Activated effector memory CD4-positive, alpha-beta T cell treated with Interleukin-2 at 50 U/mL for 16 hours (primary cell): ENCODE measurements around the gene WFDC5.
A peak's percentile ranks its signal among the peaks of the same experiment; 100 is the strongest.

Experiments used
- DNase-seq: peaks from one replicate; pipeline ENCODE4 v3.0.0-alpha.2; 2020

The WFDC5 gene

GRCh38 chr20:45113865-45114264 is 1.1 kb downstream of the WFDC5 start:
- DNase-seq: no peak

DNA sequence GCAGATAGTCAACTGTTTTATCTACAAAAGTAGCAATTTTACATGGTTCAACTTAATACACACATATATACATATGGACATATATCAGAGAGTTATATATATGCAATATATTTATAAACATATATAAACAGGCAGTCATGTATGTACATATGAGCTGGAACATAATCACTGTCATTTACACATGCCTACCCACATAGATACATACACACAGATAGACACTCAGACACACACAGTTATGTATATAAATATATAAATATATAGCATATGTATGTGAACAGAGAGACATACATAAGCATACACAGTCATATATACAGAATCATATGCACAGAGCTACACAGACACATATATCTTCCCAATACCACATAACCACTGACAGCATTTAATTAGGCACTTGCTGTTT is 2.2 kb downstream of the WFDC5 start:
- DNase-seq: no peak

DNA sequence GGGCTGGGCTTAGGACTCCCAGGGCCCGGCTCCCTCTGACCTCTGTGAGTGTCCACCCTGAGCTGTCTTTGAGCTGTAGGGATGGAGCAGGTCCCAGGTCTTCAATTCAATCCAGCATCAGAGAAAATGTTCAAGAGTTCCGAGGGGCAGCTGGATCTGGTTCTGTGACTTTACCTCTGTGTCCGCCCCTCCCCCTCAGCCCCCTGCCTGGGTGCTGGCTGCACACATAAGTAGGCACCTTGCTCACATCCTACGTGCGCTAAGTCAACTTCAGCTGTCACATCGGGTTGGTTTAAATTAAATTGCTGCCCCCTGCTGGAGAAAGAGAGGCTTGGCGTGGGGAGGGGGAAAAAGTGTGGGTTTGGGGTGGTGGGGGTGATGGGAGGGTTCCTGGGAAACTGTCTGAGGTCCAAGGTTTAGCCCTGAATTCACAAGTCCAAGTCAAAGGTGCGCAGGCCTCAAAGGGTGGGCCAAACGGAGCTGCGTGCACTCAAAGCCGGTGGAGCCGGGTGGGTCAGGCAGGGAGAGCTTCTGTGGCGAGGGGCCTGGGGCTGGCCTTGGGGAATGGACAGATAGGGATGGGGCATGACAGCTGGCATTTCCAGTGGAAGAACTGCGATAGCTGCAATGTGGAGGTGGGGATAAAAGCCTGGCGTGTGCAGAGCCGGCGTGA is 3.0 kb downstream of the WFDC5 start:
- DNase-seq: no peak

DNA sequence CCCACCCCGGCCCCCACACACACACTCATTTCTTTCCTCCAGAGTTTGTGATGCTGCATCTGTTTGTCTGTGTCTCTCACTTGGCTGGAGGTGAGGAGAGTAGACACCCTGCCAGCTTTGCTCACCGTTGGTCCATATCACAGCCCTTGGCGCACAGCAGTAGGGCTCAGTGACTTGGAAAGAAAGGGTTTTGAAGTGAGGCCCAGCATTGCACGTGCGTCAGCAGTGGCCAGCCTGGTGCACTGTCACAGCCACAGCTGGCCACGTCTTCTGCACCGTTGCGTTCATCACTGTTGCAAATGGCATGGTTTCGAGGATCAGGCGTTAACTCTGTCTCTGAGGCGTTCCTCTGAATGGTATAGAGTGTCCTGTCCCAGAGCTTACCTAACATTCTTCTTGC is 3.7 kb downstream of the WFDC5 start:
- no peak for DNase-seq

DNA sequence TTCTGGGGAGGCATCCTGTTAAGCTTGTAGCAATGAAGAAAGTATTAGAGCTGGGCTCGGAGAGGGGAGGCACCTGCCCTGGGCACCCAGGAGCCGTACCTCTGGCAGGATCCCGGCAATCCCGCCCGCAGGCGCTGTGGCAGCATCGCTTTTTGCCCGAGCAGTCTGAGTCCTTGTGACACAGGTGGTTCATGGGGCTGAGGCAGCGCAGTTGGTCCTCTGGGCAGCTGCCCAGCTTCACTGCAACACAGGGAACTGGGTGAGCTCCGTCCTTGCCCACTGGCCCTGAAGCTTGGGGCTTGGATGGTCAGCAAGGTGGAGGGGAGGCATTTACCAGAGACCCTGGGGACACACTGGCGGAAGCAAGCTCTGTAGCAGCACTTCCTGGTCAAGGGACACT is 4.7 kb downstream of the WFDC5 start:
- no peak for DNase-seq

- DNase-seq: no peak
Measured at GRCh38 chr20:45109634-45110033, 5.3 kb downstream of the WFDC5 start.

GRCh38 chr20:45105317-45105716 is 9.7 kb downstream of the WFDC5 start:
- DNase-seq: no peak

GRCh38 chr20:45104786-45105185 is 10.2 kb downstream of the WFDC5 start:
- no peak for DNase-seq

- DNase-seq: no peak
Measured at GRCh38 chr20:45103072-45103471, 11.9 kb downstream of the WFDC5 start.

DNA sequence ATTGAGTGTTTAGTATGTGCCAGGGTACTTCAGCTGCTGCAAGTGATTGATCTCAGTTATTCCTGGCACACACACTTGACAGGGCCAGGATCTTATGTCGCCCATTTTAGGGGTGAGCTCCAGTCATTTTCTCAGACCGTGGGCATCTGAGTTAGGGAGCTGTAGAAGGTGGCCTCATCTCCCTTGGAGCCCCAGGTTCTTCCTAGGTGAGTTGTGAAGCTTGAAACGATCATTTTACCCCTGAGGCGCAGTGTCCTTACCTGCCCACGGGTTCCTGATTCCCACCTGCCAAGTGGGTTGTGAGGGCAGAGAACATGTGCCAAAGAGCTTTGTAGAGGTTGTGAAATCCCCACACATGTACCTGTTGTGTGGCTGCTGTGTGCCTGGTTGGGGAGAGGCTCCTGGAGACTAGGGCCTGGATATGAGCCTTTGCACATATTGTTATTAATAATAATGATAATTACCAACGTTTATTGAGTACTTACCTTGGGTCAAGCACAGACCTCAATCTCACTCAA is 13.6 kb downstream of the WFDC5 start:
- DNase-seq: no peak

GRCh38 chr20:45100563-45101245 is 14.3 kb downstream of the WFDC5 start, which contains the start of gene KCNS1:
TSS of gene KCNS1 (minus strand) at chr20:45101127. CDS start at chr20:45099236, 1,891 bp downstream.
- no peak for DNase-seq

DNA sequence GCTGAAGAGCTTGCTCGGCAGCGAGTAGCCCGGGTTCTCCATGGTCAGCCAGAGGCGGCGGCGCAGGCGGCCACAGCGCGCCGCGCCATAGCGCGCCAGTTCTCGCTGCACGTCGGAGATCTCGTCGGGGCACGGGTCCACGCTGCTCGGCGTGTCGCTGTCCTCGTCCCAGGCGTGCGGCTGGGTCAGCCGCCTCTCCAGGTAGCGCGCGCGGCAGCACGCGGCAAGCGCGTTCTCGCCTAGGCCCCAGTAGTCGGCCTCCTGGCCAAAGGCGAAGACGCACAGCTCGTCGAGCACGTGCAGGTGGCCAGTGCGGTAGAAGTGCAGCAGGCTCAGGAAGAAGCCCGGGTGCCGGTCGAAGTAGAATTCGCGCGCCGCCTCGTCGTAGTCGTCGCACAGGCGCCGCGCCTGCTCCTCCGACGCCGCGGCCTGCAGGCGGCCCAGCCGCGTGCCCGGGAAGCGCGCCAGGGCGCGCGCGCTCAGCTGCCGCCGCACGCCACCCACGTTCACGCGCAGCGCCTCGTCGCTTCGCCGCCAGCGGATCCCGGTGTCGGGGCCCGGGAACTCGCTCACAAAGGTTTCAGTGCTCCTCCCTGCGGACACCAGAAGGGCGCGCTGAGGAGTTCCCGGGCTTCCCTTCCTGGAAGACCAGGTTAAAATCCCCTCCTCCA is 16.7 kb downstream of the WFDC5 start:
- no peak for DNase-seq

DNA sequence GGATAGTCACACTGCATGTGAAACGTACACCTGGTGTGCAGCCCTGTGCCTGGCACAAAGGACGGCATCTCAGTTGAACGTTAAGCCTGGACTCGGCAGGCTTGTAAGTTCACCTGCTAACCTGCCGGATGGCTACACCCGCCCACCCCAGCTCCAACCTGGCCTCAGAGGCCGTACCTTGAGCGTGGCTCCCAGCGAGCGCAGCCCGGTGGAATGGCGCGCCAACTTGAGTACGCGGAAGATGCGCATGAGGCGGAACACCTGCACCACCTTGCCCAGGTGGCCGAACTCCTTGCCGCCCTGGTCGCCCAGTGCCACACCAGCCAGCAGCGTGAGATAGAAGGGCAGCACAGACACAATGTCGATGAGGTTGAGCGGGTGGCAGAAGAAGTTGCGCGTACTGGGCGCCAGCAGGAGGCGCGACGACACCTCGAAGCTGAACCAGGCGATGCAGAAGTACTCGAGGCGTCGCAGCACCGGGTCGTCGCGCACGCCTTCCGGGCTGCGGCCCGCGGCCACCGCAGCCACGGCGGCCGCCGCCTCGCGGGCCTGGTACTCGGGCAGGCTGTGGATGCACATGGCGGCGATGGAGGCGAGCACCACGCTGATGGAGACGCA is 17.4 kb downstream of the WFDC5 start:
- DNase-seq: no peak

- no peak for DNase-seq
Measured at GRCh38 chr20:45096781-45097180, 18.2 kb downstream of the WFDC5 start.

DNA sequence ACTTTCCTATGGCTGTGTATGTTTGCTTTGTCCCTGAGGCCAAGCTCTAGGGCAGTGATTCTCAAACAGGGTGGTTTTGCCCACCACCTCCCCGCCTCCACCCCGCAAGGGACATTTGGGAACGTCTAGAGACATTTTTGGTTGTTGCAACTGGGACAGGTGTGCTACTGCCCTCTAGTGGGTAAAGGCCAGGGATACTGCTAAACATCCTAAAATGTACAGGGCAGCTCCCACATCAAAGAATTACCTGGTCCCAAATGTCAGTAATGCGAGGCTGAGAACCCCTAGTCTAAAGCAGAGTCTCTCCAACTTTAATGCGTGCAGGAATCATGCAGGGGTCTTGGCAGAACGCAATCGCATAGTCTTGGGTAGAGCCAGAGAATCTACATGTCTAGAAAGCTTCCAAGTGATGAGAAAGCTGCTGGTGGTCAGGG is 19.2 kb downstream of the WFDC5 start:
- peak; percentile 25 for DNase-seq

DNA sequence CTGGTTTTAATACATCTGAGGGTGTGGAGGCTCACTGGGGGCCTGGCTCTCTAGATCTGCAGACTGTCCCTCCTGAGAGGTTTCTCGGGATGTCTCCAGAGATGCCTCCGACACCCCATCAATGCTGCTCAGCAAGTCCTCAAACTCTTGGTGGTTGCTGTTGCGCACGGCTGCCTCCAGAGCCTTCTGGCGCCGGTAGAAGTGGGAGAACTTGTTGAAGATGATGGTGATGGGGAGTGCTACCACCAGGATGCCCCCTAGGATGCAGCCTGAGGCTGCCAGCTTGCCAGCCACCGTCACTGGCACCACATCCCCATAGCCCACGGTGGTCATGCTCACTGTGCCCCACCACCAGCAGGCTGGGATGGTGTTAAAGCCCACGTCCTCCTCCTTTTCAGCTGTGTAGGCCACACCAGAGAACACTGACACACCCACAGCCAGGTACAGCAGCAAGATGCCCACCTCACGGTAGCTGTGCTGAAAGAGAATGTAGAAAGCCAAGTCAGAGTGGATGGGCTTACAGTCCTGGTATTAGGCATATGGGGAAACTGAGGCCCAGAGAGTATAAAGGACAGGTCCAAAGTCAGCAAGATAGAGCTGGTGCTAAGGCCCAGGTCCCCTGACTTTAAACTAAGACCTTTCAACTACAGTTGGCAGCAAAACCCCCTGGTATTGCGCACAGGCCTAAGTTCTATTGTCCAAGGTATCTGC is 20.0 kb downstream of the WFDC5 start:
- DNase-seq: no peak

DNA sequence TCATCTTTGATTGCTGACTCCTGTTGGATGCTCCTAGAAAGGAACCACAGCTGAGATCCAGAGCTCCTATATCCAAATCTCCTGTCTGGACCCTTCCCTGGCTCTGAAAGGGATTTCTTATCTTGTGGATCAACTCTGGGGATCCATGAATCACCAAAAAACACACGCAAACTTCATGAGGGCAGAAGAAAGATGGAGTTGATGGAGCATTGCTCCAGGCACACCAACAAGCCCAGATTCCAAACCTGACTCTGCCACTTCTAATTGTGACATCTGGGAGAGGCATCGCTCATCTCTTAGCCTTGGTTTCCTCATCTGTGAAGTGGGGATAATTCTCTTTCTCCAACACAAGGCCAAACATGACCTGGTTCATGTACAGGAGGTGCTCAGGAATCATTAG is 20.8 kb downstream of the WFDC5 start:
- DNase-seq: no peak

- no peak for DNase-seq
Measured at GRCh38 chr20:45092898-45093297, 22.1 kb downstream of the WFDC5 start.

- no peak for DNase-seq
Measured at GRCh38 chr20:45091366-45091765, 23.6 kb downstream of the WFDC5 start.

DNA sequence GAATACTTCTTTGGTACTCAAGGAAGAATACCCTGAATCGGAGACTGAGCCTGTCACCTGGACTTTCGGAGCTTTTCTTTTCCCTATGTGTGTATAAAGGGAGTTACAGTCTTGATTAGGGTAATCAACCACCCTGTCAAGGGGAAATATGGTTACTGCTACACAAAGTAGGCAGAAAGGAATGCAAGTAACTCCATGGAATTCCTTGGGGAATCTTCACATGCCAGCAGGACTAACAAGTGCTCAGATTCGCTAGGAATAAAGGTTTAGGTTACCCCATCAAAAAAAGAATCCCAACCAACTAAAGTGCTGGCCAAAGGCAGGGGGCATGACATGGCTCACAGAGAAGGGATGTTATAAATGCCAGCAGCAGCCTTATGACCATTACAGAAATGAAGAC is 24.5 kb downstream of the WFDC5 start:
- no peak for DNase-seq

DNA sequence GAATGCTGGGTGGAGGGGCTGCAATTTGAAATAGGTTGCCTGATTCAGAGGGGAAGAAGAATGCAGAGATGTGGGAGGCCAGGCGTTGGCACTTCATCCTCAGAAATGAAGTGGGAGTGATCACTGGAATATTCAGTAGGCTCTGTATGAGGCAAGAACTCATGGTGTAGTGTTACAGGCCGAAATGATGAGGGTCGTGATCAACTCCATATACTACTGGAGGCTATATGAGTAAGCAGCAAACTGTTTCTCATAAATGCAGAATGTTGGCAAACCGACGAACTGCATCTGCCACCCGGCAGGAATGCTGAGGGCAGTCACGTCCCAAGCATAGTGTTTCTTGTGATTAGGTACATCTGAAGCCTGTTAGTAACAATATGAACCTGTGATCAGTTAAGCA is 26.7 kb downstream of the WFDC5 start:
- DNase-seq: no peak

GRCh38 chr20:45087814-45088213 is 27.2 kb downstream of the WFDC5 start:
- DNase-seq: no peak
